OCI-LY3 (cell line): ENCODE measurements around the gene LRRC8D.

Experiments
- CTCF ChIP-seq: fragments of 200-600, 300-600 bp; sonication (generic); IDR thresholded peaks from 2 replicates; pipeline ENCODE4 v1.5.1; 2014; ENCODE audit warnings: antibody characterized with exemption, low read length, low read depth
- EZH2phosphoT487 ChIP-seq: fragments of 200-600 bp; shearing (Covaris generic); IDR thresholded peaks from 2 replicates; pipeline ENCODE4 v1.6.1; 2018; ENCODE audit warnings: antibody characterized with exemption, mixed run types, low read depth

- TF ChIP-seq CTCF: no peak
- no peak for TF ChIP-seq EZH2phosphoT487
These were observed 82.7 kb downstream of the LRRC8D start for GRCh38 chr1:89903550-89903949.
